ENCODE results near the gene HNF4A.
A peak's percentile ranks its signal among the peaks of the same experiment; 100 is the strongest.
"Not testable (repeated sequence)": the region's sequence is repeated elsewhere in the genome, so short reads cannot be mapped to it uniquely, and the experiment has no call there.

Gene HNF4A

DNA sequence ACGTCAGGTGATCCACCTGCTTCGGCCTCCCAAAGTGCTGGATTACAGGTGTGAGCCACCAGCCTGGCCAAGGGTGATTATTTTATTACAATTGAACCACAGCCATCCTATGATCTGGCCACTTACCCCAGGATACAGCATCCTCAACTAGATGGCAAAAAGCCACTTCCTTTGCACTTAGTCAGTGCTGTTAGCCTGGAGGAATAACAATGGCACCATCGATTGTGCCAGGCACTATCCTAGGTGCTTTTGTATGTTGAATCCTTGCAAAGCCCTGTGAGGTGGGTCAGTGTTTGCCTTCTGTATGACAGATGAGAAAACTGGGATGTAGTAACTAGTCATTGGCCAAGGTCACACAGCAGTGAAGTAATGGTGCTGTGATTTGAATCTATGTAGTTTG, 109.0 kb downstream of the HNF4A start:
- Histone ChIP-seq H3K27ac (ENCODE audit: low read length) (no peak overlapping the region), H3K9ac (ENCODE audit: low read depth, low read length) (no peak overlapping the region), H3K9me3 (ENCODE audit: insufficient read depth, low read depth, low read length) (no peaks in the 10 kb centered on the region), H3K27me3 (ENCODE audit: insufficient read depth, low read length) (no peaks in the 10 kb centered on the region), H3K4me3 (ENCODE audit: low read length) (no peak overlapping the region), H3K4me1 (ENCODE audit: insufficient read depth, low read length) (no peaks in the 10 kb centered on the region), H3K36me3 (ENCODE audit: insufficient read depth, low read depth, low read length) (no peaks in the 10 kb centered on the region)

DNA sequence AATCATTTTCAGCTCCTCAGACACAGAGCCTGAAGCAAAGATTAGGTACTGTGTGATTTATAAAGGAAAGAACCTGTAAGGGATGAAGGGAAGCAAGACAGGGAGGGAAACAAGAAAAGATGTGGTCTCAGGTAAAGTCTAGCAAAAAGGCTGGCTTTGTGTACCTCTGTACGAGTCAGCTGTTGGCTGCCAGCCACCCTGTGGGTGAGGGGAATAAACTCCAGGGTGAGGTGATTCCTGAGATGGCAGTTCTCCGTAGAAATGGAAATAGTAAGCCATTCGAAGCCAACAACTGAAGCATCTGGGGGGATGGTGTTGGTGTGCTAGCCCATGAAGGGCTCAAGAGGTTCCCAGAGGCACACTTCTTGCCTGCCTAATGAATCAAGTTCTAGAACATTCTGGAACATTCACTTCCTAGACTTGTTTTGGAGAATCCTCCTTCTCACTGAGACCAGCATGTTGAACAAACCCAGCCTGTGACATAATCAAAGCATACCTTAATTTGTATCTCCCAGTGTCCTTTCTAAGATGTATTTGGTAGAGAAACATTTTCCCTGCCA, 109.6 kb downstream of the HNF4A start:
- H3K36me3 ChIP-seq (ENCODE audit: insufficient read depth, low read depth, low read length): no peaks in the 10 kb centered on the region
- H3K4me3 ChIP-seq (ENCODE audit: low read length): no peak overlapping the region
- H3K9ac ChIP-seq (ENCODE audit: low read depth, low read length): no peak overlapping the region
- H3K9me3 ChIP-seq (ENCODE audit: insufficient read depth, low read depth, low read length): no peaks in the 10 kb centered on the region
- no peaks in the 10 kb centered on the region for H3K27me3 ChIP-seq (ENCODE audit: insufficient read depth, low read length)
- no peaks in the 10 kb centered on the region for H3K4me1 ChIP-seq (ENCODE audit: insufficient read depth, low read length)
- no peak overlapping the region for H3K27ac ChIP-seq (ENCODE audit: low read length)

DNA sequence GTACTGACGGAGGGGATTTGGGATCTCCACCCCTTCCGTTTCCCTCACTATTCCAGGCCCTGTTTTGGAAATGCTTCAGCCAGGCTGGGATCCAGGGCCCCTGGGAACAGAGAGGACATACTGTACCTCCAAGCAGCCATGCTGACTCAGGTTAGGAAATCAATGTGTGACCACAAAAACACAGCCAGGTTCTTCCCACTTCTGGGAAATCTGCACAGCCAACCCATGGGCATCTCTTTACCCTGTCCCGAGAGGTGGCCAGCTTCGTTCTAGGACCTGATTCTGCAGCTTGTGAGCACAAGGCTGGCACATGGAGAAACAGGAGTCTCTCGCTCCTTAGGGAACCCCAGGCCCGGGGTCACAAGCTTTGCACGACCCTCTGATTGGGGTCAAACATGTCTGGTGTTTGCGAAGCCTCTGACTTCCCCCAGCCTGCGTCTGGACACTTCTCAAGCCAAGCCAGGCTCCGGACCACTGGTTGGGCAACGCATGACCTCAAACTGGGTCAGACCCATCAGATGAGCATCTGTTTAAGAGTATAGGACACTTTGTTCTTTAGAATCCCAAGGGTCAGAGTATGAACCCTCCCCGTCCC, 111.9 kb downstream of the HNF4A start:
- no peaks in the 10 kb centered on the region for H3K9me3 ChIP-seq (ENCODE audit: insufficient read depth, low read depth, low read length)
- no peaks in the 10 kb centered on the region for H3K36me3 ChIP-seq (ENCODE audit: insufficient read depth, low read depth, low read length)
- H3K27ac ChIP-seq (ENCODE audit: low read length): peak overlapping the region; percentile 15
- no peak overlapping the region for H3K4me3 ChIP-seq (ENCODE audit: low read length)
- H3K27me3 ChIP-seq (ENCODE audit: insufficient read depth, low read length): no peaks in the 10 kb centered on the region
- peak overlapping the region; percentile 52; the same call in 1 of the 2 replicates for H3K9ac ChIP-seq (ENCODE audit: low read depth, low read length)
- no peaks in the 10 kb centered on the region for H3K4me1 ChIP-seq (ENCODE audit: insufficient read depth, low read length)

DNA sequence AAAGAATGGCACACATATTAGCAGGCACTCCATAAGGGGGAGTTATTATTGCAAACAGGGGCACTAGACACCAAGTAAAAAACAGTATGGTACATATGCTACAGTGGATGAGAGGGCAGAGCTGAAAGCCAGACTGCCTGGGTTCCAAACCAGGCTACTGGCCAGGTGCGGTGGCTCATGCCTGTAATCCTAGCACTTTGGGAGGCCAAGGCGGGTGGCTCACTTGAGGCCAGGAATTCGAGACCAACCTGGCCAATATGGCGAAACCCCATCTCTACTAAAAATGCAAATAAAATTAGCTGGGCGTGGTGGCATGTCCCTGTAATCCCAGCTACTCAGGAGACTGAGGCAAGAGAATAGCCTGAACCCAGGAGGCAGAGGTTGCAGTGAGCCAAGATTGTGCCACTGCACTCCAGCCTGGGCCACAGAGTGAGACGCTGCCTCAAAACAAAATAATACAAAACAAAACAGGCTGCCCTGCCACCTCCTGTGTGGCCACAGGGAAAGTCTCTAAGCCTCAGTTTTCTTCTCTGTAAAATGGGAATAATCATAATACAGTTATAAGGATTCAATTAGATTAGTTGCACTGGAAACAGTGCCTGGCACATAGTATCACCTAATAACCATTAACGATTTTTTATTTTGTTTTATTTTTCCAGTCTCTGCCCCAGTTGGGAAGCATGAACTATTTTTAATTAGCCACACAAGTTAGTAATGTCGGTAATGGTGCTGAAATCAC, 112.7 kb downstream of the HNF4A start:
- no peaks in the 10 kb centered on the region for H3K4me1 ChIP-seq (ENCODE audit: insufficient read depth, low read length)
- H3K9ac ChIP-seq (ENCODE audit: low read depth, low read length): no peak overlapping the region
- H3K27ac ChIP-seq (ENCODE audit: low read length): no peak overlapping the region
- H3K9me3 ChIP-seq (ENCODE audit: insufficient read depth, low read depth, low read length): no peaks in the 10 kb centered on the region
- H3K27me3 ChIP-seq (ENCODE audit: insufficient read depth, low read length): no peaks in the 10 kb centered on the region
- H3K4me3 ChIP-seq (ENCODE audit: low read length): no peak overlapping the region
- H3K36me3 ChIP-seq (ENCODE audit: insufficient read depth, low read depth, low read length): no peaks in the 10 kb centered on the region

DNA sequence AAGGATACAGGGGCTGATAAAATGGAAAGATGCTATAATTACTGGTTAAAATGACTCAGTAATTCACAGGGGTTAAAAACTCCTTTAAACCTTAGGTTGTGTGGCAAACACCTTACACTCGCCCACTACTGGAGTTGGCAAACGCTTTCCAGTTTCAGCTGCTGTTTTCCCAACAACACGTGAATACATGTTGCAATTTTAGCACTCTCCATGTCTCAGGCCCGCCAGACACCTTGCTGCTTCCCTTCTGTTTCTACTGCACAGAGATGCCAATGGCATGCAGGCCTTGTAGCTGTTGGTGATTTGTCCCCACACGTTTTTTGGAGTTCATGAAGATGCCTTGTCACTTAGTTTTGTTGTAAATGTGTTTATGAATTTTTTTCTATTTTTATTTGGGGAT, 114.8 kb downstream of the HNF4A start:
- H3K9me3 ChIP-seq (ENCODE audit: insufficient read depth, low read depth, low read length): no peaks in the 10 kb centered on the region
- no peaks in the 10 kb centered on the region for H3K36me3 ChIP-seq (ENCODE audit: insufficient read depth, low read depth, low read length)
- H3K27me3 ChIP-seq (ENCODE audit: insufficient read depth, low read length): no peaks in the 10 kb centered on the region
- H3K4me1 ChIP-seq (ENCODE audit: insufficient read depth, low read length): no peaks in the 10 kb centered on the region; the same call in 1 of the 2 replicates
- H3K9ac ChIP-seq (ENCODE audit: low read depth, low read length): no peak overlapping the region
- no peak overlapping the region for H3K4me3 ChIP-seq (ENCODE audit: low read length)
- H3K27ac ChIP-seq (ENCODE audit: low read length): no peak overlapping the region

DNA sequence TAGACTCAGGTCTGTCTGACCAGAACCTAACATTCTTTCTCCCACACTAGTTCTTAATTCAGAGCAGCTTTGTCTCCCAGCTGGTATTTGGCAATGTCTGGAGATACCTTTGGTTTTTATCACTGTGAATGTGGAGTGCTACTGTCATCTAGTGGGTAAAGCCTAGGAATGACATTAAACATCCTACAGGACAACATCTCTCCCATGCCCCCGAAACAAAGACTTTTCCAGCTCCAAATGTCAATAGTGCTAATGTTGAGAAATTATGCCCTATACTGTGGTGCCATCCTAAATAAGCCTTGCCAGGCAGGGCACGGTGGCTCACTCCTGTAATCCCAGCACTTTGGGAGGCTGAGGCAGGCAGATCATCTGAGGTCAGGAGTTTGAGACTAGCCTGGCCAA, 116.0 kb downstream of the HNF4A start:
- Histone ChIP-seq H3K4me1 (ENCODE audit: insufficient read depth, low read length) (peaks cover 2% of the 10 kb centered on the region; the same call in 1 of the 2 replicates), H3K27me3 (ENCODE audit: insufficient read depth, low read length) (no peaks in the 10 kb centered on the region), H3K9me3 (ENCODE audit: insufficient read depth, low read depth, low read length) (no peaks in the 10 kb centered on the region), H3K36me3 (ENCODE audit: insufficient read depth, low read depth, low read length) (no peaks in the 10 kb centered on the region), H3K9ac (ENCODE audit: low read depth, low read length) (no peak overlapping the region), H3K27ac (ENCODE audit: low read length) (no peak overlapping the region), H3K4me3 (ENCODE audit: low read length) (no peak overlapping the region)

DNA sequence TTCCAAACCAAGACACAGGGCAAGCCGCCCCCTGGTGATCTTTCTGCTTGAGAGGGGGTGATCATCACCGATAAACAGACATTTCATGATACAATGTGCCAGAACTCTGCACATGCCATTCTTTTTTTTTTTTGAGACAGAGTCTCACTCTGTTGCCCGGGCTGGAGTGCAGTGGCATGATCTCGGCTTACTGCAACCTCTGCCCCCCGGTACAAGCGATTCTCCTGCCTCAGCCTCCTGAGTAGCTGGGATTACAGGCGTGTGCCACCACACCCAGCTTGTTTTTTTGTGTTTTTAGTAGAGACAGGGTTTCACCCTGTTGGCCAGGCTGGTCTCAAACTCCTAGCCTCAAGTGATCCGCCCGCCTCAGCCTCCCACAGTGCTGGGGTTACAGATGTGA, 116.8 kb downstream of the HNF4A start:
- H3K27ac ChIP-seq (ENCODE audit: low read length); H3K9ac ChIP-seq (ENCODE audit: low read depth, low read length); H3K4me3 ChIP-seq (ENCODE audit: low read length); H3K4me1 ChIP-seq (ENCODE audit: insufficient read depth, low read length); H3K9me3 ChIP-seq (ENCODE audit: insufficient read depth, low read depth, low read length); H3K36me3 ChIP-seq (ENCODE audit: insufficient read depth, low read depth, low read length); H3K27me3 ChIP-seq (ENCODE audit: insufficient read depth, low read length): not testable (repeated sequence)

DNA sequence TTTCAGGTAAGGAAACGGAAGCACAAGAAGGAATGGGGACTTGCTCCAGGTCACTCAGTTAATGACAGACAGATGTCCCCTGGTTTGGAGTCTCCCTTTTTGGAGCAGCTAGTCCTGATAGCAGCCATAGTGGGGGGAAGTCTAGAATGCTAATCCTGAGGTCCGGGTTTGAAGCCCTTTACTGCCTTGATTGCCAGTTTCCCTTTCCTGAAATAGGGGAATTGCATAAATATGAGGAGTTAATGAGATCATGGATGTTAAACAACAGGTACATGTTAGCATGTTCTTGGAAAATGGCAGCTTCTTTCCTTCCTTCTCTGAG, 119.8 kb downstream of the HNF4A start:
- Histone ChIP-seq H3K9me3 (ENCODE audit: insufficient read depth, low read depth, low read length) (no peaks in the 10 kb centered on the region), H3K27ac (ENCODE audit: low read length) (no peak overlapping the region), H3K4me1 (ENCODE audit: insufficient read depth, low read length) (peaks cover 4% of the 10 kb centered on the region; the same call in 1 of the 2 replicates), H3K9ac (ENCODE audit: low read depth, low read length) (peak overlapping the region; percentile 74; the same call in 1 of the 2 replicates), H3K27me3 (ENCODE audit: insufficient read depth, low read length) (no peaks in the 10 kb centered on the region), H3K36me3 (ENCODE audit: insufficient read depth, low read depth, low read length) (no peaks in the 10 kb centered on the region; the same call in 1 of the 2 replicates), H3K4me3 (ENCODE audit: low read length) (peak overlapping the region; percentile 92)

DNA sequence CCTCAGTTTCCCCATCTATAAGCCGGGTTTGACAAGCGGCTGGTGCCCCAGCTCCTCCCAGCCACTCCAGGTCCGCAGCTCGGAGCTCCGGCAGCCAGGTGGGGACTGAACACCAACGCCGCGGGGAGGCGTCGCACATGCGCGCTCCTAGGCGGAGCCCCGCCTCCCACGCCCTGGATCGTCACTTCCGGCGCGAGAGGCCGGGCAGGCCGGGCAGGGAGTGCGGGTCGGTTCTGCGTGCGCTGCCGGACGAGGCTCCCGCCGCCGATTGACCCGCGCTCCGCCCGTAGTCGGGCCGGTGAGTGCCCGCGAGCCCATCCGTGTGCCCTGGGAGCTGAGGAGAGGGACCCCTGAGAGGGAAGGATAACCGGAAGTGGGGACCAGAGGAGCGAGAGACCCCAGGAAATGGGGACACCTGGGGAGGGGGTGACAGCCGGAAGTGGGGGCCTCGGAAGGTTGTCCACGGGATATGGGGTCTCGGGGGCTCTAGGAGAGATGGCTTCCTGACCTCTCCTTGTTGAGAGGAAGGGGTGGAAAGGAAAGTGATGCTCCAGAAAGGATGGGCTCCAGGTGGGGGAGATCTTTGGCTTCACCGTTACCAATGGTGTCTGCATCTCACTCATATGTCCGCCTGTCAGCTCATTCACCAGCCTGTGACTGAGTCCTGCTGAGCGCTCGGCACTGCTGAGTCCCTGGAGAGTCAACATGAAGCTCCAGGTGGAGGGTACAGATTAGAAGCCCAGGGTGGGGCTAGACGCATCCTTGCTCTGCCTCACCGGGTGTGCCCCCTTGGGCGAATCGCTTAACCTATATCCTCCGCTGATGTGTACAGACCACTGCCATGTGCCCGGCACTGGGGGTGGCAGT, 120.4 kb downstream of the HNF4A start, which contains the start of gene TTPAL:
TSS of gene TTPAL (plus strand) at position 181 of the 867 bp plus-strand sequence. CDS start 4,126 bp downstream, outside the sequence.
- no peaks in the 10 kb centered on the region for H3K27me3 ChIP-seq (ENCODE audit: insufficient read depth, low read length)
- H3K9ac ChIP-seq (ENCODE audit: low read depth, low read length): peak within 1 kb of the TSS; percentile 74; the same call in 1 of the 2 replicates
- H3K4me1 ChIP-seq (ENCODE audit: insufficient read depth, low read length): peaks cover 4% of the 10 kb centered on the region; the same call in 1 of the 2 replicates
- H3K36me3 ChIP-seq (ENCODE audit: insufficient read depth, low read depth, low read length): peaks cover 4% of the 10 kb centered on the region; the same call in 1 of the 2 replicates
- peak within 1 kb of the TSS; percentile 92 for H3K4me3 ChIP-seq (ENCODE audit: low read length)
- peak within 1 kb of the TSS; percentile 66 for H3K27ac ChIP-seq (ENCODE audit: low read length)
- H3K9me3 ChIP-seq (ENCODE audit: insufficient read depth, low read depth, low read length): no peaks in the 10 kb centered on the region

DNA sequence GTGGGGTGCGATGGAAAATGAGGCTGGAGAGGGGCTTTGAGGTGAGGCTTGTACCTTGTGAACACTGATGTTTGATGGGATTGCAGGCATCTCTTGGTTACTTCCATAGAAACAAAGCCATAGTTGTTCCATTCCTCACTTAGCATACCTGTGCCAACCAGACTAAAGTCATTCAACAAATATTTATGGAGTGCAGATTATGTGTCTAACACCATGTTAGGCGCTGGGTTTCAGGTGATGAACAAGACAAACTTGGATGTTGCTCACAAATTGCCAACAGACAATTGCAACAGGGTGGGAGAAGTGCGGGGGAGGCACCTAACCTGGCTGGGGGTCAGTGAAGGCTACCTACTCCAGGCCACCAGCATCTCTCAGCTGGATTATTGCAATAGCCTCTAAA, 121.7 kb downstream of the HNF4A start:
- Histone ChIP-seq H3K4me1 (ENCODE audit: insufficient read depth, low read length) (peaks cover 4% of the 10 kb centered on the region; the same call in 1 of the 2 replicates), H3K9ac (ENCODE audit: low read depth, low read length) (no peak overlapping the region)

DNA sequence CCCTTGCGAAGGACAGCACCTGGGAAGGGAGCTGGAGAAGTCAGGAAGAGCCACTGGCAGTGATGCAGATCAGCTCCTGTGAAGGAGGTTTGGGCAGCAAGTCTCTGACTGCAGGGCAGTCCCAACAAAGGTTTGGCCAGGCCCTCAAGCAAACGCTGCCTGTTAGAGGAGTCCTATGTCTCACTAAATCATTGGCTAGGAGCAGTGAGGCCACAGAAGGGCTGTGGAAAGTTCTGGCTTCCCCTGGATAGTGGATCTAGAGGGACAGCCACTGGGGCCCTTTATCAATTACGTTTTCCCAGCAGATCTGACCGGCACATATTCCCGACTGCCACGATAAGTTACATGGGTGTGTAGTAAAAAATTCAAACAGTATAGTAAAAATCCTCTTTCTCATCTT, 122.7 kb downstream of the HNF4A start:
- peaks cover 18% of the 10 kb centered on the region for H3K36me3 ChIP-seq (ENCODE audit: insufficient read depth, low read depth, low read length)
- H3K9ac ChIP-seq (ENCODE audit: low read depth, low read length): no peak overlapping the region
- H3K4me3 ChIP-seq (ENCODE audit: low read length): no peak overlapping the region
- no peaks in the 10 kb centered on the region for H3K27me3 ChIP-seq (ENCODE audit: insufficient read depth, low read length)
- H3K4me1 ChIP-seq (ENCODE audit: insufficient read depth, low read length): peaks cover 4% of the 10 kb centered on the region; the same call in 1 of the 2 replicates
- no peak overlapping the region for H3K27ac ChIP-seq (ENCODE audit: low read length)
- no peaks in the 10 kb centered on the region for H3K9me3 ChIP-seq (ENCODE audit: insufficient read depth, low read depth, low read length)

More for the DNA sequence above, 121.7 kb downstream of the HNF4A start:
- Histone ChIP-seq H3K9me3 (ENCODE audit: insufficient read depth, low read depth, low read length) (no peaks in the 10 kb centered on the region), H3K4me3 (ENCODE audit: low read length) (no peak overlapping the region), H3K27me3 (ENCODE audit: insufficient read depth, low read length) (no peaks in the 10 kb centered on the region), H3K27ac (ENCODE audit: low read length) (no peak overlapping the region), H3K36me3 (ENCODE audit: insufficient read depth, low read depth, low read length) (peaks cover 15% of the 10 kb centered on the region)

Measured in iPS-20b (cell line).